Measurements from ENCODE around the gene MUC20.

GRCh38 chr3:195764961-195765706 lies 44.4 kb downstream of the MUC20 start:
- TF ChIP-seq NCOA1 (CRISPR knock-in tag; IDR thresholded peaks at IDR 0.05) (no peak), POLR2A (IDR thresholded peaks at IDR 0.05; ENCODE audit: insufficient read depth in 1 of 2, low read depth in 2 of 2, low read length in 2 of 2) (no peak), ATF6 (CRISPR knock-in tag; conservative IDR thresholded peaks at IDR 0.05) (no peak)

All from HepG2 (cell line).